Mammary epithelial cell (primary cell): ENCODE results near the gene LRP2BP.

Experiments used
- EZH2 ChIP-seq: IDR thresholded peaks from 2 replicates; pipeline ENCODE4 v1.6.1; 2012; ENCODE audit warnings: low read length, inconsistent platforms, borderline replicate concordance
- TF ChIP-seq, protein P1 (sequence below), 2 donors: IDR thresholded peaks in 1 of 2; conservative IDR thresholded peaks in 1 of 2; 2 replicates each; pipeline ENCODE4 v1.5.1; 2011 to 2012; ENCODE audit warnings: inconsistent platforms in 2 of 2, low read length in 2 of 2, mild to moderate bottlenecking in 2 of 2, control low read depth in 1 of 2, low read depth in 1 of 2; ENCODE audit not compliant: insufficient read depth in 1 of 2; ENCODE audit errors: extremely low read depth in 1 of 2

DNA sequence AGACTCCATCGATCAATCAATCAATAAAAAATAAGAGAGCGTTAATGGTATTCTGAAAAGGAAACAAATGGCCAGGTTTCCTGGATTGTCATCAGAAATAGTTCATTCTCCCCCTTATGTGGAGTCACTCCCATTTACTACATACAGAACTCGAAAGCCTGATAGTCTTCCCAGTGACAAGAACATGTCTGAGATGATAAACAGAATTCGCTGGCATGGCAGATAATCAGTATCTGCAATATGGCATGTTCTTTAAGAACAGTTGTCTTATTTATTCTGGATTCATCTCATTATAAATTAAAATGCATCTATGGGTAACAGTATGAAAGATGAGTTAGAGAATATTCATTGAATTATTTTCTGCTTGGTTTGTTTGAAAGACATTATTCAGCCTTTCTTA is 61.4 kb downstream of the LRP2BP start:
- TF ChIP-seq, protein P1, sequence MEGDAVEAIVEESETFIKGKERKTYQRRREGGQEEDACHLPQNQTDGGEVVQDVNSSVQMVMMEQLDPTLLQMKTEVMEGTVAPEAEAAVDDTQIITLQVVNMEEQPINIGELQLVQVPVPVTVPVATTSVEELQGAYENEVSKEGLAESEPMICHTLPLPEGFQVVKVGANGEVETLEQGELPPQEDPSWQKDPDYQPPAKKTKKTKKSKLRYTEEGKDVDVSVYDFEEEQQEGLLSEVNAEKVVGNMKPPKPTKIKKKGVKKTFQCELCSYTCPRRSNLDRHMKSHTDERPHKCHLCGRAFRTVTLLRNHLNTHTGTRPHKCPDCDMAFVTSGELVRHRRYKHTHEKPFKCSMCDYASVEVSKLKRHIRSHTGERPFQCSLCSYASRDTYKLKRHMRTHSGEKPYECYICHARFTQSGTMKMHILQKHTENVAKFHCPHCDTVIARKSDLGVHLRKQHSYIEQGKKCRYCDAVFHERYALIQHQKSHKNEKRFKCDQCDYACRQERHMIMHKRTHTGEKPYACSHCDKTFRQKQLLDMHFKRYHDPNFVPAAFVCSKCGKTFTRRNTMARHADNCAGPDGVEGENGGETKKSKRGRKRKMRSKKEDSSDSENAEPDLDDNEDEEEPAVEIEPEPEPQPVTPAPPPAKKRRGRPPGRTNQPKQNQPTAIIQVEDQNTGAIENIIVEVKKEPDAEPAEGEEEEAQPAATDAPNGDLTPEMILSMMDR (conservative IDR thresholded peaks at IDR 0.05 in 1 of 2, IDR thresholded peaks at IDR 0.05 in 1 of 2; ENCODE audit: extremely low read depth in 1 of 2, insufficient read depth in 1 of 2, low read depth in 1 of 2, low read length in 2 of 2), result no peak
- TF ChIP-seq EZH2, result no peak
